GM21737 (cell line): ENCODE measurements around the gene MYOM3.

Experiments used
- ATAC-seq: cut with Tn5 transposase; IDR thresholded peaks from one replicate; pipeline ENCODE4 v1.9.1; 2021; ENCODE audit warnings: mild to moderate bottlenecking, moderate library complexity; ENCODE audit not compliant: unreplicated experiment

MYOM3 gene

GRCh38 chr1:24007079-24007478 is 104.9 kb downstream of the MYOM3 start:
- ATAC-seq, result no peak
